NCI-H2171 (cell line): ENCODE measurements around the gene STXBP6.

Experiments
- DNase-seq: peaks from one replicate; lab custom pipeline; 2025; lab: John Stamatoyannopoulos, UW

STXBP6 gene

DNA sequence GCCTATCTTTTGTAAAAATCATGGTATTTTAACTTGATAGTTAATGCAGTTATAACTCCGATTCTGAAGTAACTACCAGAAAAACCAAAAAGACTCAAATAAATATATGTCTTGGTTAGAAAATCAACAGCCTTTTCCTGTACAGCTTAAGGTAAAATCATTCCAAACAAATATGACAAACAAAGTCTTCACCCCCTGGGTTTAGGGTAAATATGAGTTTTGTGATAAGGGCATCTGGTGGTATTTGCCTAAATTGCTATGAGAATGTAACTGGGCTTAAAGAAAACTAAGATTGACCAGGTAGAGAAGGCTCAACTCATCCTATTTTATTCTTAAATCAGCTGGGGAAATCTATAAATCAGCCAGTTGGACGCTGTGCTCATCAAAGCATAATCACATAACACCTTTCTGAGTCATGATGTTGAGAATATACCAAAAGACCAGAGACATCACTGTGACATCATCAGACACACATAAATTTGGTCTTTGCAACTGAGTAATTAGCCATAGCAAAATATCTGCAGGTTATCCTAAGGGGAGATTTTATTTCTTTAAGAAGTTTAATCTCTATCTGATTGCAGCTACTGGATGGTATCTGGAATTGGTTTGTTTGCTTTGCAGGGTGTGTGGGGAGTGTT lies 133.9 kb downstream of the STXBP6 start:
- no peak for DNase-seq

DNA sequence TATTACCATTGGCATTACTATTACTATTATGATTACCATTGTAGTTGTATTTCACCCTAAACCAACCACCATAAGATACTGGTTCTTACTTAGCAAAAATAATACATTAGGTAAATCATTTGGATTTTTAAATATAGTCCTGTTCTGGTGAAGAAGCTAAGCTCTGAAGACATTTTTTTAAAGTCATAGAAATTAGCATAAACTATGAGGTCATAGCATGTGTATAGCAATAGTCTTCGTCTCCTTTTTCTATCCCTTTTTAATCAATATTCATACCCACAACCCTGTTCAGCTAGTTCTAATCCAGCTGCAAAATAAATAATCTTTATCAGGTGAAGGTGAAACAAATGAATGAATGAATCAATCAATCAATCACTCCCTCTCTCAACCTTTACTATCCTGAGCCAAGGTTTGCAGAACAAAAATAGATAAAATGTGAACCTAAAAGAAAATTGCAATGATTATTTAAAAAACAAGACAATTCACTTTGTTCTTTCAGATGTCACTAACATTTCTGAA lies 134.5 kb downstream of the STXBP6 start:
- DNase-seq = no peak

DNA sequence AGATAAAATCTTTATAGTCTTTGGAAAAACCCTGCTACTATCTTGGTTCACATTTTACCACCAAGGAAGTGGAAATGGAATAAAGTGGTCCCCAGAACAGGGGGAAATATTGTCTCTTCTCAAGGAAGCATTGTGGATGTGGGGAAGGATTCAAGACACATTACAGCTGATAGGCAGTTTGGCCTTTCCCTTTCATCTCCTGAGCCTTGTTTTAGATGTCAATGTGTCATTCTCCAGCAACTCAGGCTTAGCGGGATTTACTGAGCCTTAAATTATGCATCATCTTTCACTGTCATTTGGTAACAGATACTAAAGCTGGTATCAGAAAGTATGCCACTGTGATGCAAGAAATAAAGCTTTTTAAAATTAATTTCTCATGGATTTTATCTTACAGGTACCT lies 136.2 kb downstream of the STXBP6 start:
- DNase-seq = no peak

DNA sequence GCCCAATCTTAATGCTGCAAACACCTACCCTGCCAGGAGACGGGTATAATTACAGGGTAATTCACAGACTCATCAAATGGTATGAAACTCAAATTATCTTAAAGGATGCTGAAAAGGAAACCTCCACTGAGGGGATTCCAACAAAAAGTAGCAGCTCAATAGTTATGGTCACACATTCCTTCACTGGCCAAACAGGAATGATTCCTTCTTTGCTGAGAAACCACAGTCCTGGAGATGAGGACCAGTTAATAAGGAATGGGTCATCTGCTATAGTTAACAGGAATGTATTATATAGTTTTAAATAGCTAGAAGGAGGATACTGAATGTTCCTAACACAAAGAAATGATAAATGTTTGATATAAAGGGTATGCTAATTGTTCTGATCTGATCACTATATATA lies 136.9 kb downstream of the STXBP6 start:
- DNase-seq = no peak

DNA sequence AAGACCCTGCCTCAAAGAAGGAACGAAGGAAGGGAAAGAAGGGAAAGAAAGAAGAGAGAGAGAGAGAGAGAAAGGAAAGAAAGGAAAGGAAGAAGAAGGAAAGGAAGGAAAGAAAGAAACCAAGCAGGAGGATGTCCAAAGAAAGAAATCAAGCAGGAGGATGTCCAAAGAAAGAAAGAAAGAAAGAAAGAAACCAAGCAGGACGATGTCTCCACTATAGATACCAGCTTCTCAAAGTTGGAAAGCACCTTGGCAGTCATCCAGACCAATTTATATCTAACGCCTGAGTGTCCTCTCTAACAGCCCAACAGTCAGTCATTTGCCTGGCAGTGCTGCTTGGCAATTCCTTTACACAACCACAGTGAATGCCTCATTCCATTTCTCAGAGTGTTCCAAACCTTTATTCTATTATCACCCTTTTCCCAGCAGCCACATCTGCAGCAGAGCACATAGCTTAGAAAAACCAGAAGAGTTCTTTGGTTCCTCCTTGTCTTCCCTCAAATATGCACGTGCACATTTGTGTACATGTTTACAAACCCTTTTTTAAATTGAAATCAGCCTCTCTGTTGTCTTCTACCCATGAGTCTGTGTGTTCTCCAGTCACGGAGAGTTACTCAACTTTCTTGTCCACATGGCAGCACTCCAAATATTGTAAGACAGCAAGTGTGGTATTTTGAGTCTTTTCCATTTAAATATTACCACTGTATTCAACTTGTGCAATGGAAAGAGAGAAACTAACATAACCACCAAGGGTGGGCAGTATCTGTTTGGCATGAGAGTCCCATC lies 138.4 kb downstream of the STXBP6 start:
- no peak for DNase-seq

DNA sequence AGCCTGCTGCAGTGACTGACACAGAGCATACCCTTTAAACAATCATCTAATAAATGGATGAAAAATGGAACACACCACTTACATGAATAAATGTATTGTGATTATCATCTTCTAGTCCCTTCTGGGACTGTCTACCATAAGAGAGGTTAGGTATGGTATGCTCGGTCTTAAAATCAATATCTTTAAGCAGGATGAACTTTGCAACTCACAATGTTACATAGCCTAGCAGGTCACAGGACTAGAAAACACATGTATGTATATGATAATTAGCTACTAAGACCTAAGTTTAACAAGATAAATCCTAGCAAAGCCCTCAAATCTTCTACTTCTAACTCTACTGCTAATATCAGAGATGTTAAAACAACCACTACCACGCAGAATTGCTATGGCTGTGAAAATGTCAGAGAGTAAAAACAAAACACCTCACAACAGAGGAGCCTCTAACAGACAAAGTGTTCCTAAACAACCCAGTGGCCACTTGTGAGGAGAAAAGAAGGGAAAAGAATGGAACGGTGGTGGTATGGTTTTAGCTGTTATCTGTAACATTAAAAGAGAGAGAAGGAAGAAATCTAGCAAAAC lies 139.4 kb downstream of the STXBP6 start:
- no peak for DNase-seq

DNA sequence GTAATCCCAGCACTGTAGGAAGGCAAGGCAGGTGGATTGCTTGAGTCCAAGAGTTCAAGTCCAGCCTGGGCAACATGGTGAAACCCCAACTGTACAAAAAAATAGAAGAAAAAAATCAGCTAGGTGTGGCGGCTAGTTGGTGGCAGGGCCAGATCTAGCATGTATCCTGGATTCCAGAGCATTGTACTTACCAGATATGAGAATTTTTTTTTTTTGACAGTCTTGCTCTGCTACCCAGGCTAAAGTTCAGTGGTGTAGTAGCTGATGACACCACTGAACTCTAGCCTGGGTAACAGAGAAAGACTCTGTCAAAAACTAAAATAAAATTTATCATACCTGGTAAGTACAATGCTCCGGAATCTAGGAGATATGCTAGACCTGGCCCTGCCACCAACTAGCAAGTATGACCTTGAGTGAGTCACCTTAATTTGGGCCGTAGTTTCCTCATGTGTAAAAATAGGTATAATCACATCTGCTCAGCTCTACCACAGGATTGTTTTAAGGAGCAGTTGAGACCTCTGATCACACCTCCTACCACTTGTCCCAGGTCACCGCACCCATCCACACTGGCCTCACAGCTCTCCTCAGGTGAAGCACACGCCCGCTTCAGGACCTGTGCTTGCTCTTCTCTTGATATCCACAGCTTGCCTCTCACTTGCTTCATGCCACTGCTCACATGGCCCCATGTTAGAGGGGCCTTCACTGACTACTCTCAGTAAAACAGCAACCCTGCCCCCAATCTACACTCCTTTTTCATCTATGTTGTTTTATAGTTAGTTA lies 140.2 kb downstream of the STXBP6 start:
- DNase-seq = no peak

DNA sequence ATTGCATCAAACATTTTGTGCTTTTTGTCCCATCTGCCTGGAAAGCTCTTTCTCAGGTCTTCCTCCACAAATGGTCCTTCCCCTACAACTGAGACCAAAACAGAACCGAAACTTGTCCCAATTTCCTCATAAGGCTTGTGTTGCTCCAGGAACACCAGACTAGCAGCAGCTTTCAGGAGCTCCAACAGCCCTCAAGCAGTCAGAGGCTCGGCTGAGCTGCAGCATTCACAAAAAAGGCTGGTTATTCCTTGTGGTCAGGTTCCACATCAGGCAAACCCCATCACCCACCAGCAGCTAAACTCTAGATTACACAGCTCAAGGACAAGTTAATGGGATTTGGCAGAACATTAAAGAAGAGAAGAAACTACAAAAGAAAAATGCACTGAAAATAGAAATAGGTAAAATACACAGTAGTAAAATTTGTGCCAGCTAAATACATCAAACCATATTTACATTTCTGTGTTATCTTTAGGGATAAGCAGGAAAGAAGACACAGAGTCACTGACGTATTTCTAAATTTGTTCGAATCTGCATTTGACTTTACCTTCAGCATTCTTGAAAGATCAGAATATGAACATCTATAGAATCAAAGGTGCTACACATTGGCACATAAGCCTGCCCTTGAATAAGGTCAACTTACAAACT lies 141.2 kb downstream of the STXBP6 start:
- DNase-seq = no peak

DNA sequence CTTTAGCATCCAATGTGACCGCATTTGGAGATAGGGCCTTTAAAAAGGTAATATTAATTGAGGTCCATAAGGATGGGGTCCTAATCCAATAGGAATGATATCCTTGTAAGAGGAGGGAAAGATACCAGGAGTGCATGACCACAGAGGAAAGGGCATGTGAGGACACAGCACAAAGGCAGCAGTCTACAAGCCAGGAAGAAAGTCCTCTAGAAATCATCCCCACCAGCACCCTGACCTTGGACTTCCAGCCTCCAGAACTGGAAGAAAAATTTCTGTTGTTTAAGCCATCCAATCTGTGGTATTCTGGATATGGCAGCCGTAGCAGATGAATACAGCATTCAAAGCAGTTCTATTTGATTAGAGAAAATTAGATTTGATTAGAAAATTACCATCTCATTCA lies 145.4 kb downstream of the STXBP6 start:
- DNase-seq = no peak

DNA sequence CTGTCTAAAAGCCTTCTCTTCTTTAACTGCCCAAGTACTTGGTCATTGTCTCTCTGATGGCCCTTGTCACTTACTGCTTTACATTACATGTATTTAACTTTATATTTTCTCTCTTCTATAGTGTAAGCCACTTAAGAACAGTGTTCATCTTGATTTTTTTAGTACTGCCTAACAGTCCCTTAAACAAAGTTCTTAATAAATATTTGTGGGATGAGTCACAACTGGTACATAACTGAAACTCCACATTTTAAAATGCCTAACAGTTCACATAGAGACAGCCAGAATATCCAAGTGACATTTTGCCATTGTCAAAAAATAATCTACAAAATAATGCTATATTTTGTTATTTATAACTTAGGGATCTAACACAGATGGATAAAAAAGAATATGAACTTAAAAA lies 146.6 kb downstream of the STXBP6 start:
- DNase-seq = no peak

DNA sequence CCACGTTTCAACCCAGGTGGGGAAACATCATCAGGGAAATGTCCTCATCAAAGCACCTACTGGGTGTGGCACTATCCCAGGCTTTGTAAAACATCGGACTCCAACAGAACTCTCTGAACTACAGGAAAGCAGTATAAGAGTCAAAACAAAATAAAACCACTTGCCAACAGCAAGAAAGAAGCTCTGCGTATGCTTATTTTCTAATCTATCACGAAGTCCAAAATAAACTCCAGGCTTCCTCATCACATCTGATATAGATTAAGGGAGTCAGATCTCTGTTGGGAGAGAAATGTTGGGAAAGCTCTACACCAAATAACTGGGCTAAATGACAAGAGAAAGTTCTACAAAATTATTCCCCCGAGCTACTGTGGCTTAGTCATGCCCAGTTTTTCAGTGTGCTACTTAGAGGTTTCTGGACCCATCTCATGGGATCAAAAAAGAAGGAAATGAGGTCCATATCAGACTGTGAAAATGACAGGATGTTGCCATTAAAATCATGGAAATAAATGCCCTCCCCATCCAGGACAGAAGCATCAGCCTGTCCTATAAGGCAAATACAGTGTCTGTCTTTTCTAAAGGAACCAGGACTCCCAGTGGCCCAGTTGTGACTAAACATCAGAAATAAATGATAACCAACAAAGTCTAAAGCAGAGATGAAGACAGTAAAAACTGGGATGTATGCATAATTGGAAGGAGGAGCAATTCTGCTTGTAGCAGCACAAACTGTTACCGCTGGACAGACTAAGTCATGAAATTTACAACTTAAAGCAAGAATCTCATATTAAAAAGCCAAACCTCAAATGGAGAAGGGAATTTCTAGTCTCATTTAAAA lies 149.5 kb downstream of the STXBP6 start:
- DNase-seq = no peak

DNA sequence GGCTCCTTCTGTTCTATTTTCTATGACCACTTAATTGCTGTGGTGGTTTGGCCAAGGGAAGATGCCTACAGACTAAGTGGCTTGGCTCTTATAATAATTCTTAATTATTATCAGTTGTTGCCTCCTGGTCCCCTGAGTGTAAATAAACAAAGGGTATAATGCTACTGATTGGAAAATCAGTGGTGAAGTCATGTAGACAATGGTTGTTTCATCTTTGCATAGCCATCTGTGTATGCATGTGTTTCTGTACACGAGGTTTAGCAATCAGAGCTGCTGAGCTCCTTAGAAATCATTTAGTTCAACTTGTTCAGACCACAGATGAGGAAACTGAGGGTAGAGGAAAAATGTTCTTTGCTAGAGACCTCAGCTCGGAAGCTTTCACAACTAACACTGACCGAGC lies 152.2 kb downstream of the STXBP6 start:
- DNase-seq = no peak

DNA sequence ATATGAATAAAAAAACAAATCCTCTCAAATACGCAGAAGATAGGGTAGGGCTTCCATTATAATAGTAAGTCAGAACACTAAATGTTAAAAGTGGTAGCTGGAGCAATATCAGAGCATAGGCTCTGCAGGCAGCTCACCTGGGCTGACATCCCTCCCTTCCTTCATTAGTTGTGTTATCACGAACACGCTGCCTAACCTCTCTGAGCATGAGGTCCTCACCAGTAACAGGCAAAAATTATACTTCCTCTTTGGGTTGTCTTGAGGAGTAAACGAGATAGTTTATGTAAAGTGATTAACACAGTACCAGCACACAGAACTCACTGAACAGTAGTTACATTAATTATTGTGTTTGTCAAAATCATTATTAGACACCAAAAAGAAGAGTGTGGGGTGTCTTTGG lies 154.3 kb downstream of the STXBP6 start:
- no peak for DNase-seq

DNA sequence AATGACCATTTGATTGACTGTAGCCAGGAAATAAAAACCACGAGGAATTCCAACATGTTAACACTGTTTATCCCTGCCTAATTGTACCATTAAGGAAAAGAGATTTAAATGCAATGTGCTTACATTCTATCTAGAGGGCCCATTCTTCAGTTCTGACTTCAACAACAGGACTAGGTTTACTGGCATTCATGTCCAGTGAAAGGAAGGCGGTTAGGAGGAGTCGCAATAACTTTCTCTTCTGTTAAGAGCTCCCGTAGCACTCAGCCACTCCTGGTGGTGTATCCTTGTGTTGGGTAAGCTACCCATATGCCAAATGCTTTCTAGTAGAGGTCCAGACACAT lies 154.7 kb downstream of the STXBP6 start:
- DNase-seq = no peak

DNA sequence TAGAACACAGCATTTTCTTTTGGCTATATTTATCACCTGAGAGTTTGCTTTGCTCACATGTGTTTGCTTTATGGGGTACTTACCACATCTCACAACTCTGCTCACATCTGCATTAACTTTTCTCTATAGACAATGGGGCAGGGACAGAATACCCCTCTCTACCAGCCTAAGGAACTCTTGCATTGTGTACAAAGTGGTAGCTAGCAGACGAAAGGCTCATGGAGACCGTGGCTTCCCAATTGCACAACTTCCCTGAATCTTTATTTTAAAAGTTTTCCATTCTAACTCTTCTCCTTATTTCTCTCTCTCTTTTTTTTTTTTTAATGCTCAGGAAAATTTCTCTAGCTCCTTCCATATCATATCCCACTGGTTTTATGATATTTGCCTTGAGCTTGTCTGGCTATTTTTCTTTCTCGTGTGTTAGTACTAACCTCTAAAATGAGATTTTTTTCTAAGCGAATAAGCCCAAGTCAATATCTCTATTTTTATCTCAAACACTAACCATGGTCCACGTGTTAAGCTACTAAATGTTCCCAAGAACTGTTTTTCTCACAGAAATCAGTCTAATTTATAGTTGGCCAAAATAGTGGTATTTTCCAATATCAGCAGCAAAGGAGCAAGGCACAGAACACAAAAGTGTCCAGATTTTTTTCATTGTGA lies 155.2 kb downstream of the STXBP6 start:
- no peak for DNase-seq

DNA sequence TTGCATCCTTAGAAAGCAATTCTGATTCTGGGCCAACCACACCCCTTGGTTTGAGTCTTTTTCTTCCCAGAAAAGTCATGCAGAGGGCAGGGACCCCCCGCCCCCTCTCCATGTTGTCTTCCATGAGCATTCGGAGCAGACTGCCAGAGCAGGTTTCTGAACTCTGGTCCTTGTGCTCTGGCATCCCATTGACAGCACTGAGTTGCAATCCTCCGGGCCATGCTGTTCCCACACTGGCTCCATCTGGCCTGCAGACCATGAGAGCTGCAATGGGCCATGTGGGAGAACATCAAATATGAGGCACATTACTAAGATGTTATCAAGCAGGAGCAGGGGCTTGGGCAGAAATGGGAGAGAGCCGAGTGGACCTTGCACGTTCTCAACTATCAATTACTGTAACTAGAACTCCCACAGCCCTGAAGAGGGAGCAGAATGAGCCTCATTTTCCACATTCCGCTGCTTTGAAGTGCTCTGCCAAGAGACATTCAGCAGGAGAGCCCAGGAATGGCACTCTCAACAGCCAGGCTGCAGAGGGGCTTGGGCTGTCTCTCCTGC lies 157.4 kb downstream of the STXBP6 start:
- no peak for DNase-seq

DNA sequence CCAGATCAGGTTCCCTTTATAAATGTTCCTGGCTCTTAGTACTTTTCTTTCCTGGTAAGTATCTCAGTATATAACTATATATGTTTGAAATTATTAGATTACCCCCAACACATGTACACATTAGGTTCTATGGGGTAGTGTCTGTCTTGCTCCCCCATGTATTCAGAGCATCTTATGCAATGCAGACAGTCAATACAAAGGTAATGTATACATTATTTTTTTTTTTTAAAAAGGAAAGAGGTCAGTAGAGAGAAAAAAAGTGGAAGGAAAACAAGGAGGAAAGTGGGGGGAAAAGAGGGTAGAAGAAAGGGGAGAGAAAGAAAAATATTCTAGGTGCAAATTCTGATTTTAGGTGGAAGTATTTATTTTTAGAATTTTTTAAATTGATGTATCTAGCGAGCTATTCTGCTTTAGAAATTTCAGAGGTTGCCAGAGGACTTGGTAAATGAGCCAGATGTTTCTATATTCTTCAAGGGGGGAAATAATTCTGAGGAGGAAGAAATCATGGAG lies 157.9 kb downstream of the STXBP6 start:
- no peak for DNase-seq

DNA sequence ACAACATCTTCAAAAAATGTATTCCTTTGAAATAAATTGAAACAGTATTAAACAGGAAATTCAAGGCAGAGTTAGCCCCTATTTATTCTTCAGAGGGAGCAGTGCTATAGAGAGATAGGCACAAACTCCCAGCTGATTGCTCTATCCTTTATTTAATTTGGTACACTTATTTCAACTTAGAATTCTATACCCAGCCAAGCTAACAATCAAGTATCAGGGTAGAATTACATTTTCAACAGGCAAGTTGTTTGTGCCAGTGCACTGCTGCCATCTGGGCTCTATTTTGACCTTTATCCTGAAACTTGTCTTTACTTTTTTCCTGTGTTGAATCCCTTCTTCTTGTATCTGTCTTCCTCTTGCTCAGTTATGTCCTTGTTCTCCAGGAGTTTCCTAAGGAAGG lies 159.2 kb downstream of the STXBP6 start:
- no peak for DNase-seq

DNA sequence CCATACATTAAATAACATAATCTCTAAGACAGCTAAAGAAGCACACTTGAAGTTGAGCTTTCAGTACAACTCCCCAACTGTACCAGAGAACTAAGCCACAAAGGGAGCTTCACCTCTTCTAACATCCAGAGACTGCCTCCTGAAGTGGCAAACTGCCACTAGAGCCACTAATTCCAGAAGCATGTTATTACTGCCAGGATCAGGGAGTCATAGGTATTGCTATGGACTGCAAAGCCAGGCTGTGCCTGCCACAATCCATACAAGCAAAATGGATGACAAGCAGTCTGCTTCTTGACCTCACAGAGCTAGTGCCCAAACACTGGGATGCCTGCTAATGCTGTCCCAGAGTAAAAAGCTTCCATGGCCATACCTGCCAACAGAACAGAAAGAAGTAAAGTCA lies 160.1 kb downstream of the STXBP6 start:
- DNase-seq = no peak

DNA sequence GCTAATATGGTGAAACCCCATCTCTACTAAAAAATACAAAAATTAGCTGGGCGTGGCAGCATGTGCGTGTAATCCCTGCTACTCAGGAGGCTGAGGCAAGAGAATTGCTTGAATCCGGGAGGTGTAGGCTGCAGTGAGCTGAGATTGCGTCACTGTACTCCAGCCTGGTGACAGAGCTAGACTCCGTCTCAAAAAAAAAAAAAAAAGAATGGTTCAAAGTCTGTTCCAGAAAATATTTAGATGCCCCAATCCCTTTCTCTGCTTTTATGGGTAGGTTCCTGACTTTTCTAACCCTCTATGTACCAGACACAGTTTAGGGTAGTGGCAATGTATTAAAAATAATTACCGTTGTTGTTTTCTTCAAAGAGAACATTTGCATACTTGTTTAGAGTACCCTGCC lies 161.4 kb downstream of the STXBP6 start:
- no peak for DNase-seq
